Body of pancreas (tissue), 4 donors: ENCODE measurements around the gene TPK1. TPM values are rescaled to one million over a fixed set of nuclear protein-coding genes. Genes with fewer than 3 reads are reported as not detected.

Experiments
- ATAC-seq: fragments of 150-250 bp; one replicate; pipeline ENCODE4 v1.9.1; 2016
- DNase-seq, 4 donors: peaks; one replicate each; pipeline ENCODE4 v3.0.0-alpha.2; 2019
- H3K27ac ChIP-seq, 4 donors: fragments of 200-600 bp; sonication (generic); 1 replicate in 3 of 4; 2 replicates in 1 of 4; pipeline versions ENCODE4 v1.5.1 to v1.6.1; 2016 to 2019; ENCODE audit warnings: mild to moderate bottlenecking in 1 of 4, mixed read lengths in 1 of 4, moderate library complexity in 1 of 4
- H3K27me3 ChIP-seq, 2 donors: fragments of 200-600 bp; sonication (generic); one replicate each; pipeline ENCODE4 v1.6.0; 2016; ENCODE audit warnings: mild to moderate bottlenecking in 1 of 2
- H3K36me3 ChIP-seq, 2 donors: fragments of 200-600 bp; sonication (generic); replicated peaks in 1 of 2; 2 replicates each; pipeline ENCODE4 v1.5.1; 2016; ENCODE audit warnings: low read depth in 2 of 2; ENCODE audit not compliant: insufficient read depth in 1 of 2
- H3K4me1 ChIP-seq: fragments of 200-600 bp; sonication (generic); one replicate; pipeline ENCODE4 v1.6.0; 2016
- H3K4me3 ChIP-seq, 2 donors: fragments of 200-600 bp; sonication (generic); 1 replicate in 1 of 2; 2 replicates in 1 of 2; pipeline ENCODE4 v1.5.1; 2016 to 2019
- H3K9me3 ChIP-seq, 3 donors: fragments of 200-600 bp; sonication (generic); 1 replicate in 2 of 3; 2 replicates in 1 of 3; pipeline ENCODE4 v1.5.1; 2016
- CTCF ChIP-seq, 7 experiments: fragments of 450-650 bp in 4 of 7; fragments of 200-600 bp in 3 of 7; sonication (generic) in 3 of 7; IDR thresholded peaks; one replicate each; pipeline ENCODE4 v1.5.1; 2016 to 2019; ENCODE audit warnings: antibody characterized with exemption in 7 of 7
- POLR2A ChIP-seq, 3 donors: fragments of 450-650 bp; IDR thresholded peaks; one replicate each; pipeline ENCODE4 v1.6.1; 2016; ENCODE audit warnings: antibody characterized with exemption in 3 of 3, mild to moderate bottlenecking in 2 of 3
- WGBS, 2 donors: methylation state at CpG; one replicate each; pipeline ENCODE4 v1.1.5; 2017; 5-methylcytosine and 5-hydroxymethylcytosine counted together
- intact Hi-C: fragments of 100-400 bp; cut with DNase I; formaldehyde crosslinking; loops from one replicate; pipeline ENCODE4 v1.15.1; 2023
- total RNA-seq, 2 donors: library from RNA; depleted of rRNA; stranded (reverse); fragments of >200 nt; gene quantifications; one replicate each; pipeline ENCODE4 v1.1.0, GENCODE V29; 2016

Gene TPK1
- total RNA-seq, 2 donors from 2014 or later = 0.66 to 1.3 TPM

- Histone ChIP-seq H3K4me3 (no peak overlapping the region), H3K4me1 (no peaks in the 10 kb centered on the region), H3K36me3 (no peaks in the 10 kb centered on the region), H3K27ac (no peak overlapping the region), H3K9me3 (no peaks in the 10 kb centered on the region), H3K27me3 (no peaks in the 10 kb centered on the region)
- TF ChIP-seq CTCF (IDR thresholded peaks at IDR 0.05) (no peak), POLR2A (IDR thresholded peaks at IDR 0.05) (no peak)
- no peak for ATAC-seq
- intact Hi-C loops = no loop called here
- no peak for DNase-seq
These were observed 161.3 kb downstream of the TPK1 start for GRCh38 chr7:144674550-144674949.

DNA sequence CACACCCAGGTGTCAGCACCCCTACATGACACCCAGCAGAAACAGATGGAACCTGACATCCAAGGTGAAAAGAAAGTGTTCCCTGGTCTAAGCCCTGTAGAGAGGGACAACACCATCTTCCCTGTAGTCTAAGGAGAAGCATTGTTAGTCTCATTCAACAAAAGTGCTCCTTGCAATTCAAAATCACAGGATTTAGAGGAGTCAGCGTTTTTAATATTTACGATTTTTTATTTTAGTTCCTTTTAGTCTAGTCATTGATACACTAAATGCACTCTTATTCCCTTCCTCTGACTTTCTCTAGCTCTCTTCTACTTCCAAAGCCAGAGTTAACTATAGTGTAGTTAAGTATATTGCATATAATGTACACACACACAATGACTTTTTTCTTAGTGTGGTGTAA lies 163.0 kb downstream of the TPK1 start:
- Histone ChIP-seq H3K27ac (no peak overlapping the region), H3K4me1 (no peaks in the 10 kb centered on the region), H3K27me3 (no peaks in the 10 kb centered on the region), H3K9me3 (no peaks in the 10 kb centered on the region), H3K36me3 (no peaks in the 10 kb centered on the region), H3K4me3 (no peak overlapping the region)
- ATAC-seq = no peak
- WGBS, 2 donors = 74 to 79% methylated on average over 2 of the region's 2 CpGs
- intact Hi-C loops = no loop called here
- TF ChIP-seq POLR2A (IDR thresholded peaks at IDR 0.05) (no peak), CTCF (IDR thresholded peaks at IDR 0.05) (no peak)
- no peak for DNase-seq

GRCh38 chr7:144671429-144671828 lies 164.4 kb downstream of the TPK1 start:
- no peak for TF ChIP-seq CTCF (IDR thresholded peaks at IDR 0.05)
- no peak for TF ChIP-seq POLR2A (IDR thresholded peaks at IDR 0.05)
- 84 to 90% methylated on average over 4 of the region's 4 CpGs for WGBS, 2 donors

DNA sequence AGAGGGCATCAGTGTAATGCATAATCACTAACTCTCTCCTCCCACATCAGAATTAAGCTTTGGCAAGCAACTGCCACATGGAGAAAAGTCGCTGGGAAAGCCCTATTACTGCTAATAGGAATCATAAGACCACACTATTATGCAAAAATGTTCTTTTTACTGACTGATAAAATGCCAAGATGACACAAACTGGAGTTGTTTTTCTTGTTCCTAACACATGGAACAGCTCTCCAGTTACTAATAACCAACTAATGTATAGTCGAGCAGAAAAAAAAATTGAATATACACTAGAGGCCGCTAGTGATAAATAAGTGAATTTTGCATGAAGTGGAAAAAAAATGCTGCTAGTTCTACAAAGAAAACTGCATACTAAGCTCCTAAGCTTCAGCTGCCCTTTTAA lies 165.6 kb downstream of the TPK1 start:
- Histone ChIP-seq H3K4me3 (no peak overlapping the region), H3K4me1 (no peaks in the 10 kb centered on the region), H3K36me3 (no peaks in the 10 kb centered on the region), H3K27me3 (no peaks in the 10 kb centered on the region), H3K27ac (no peak overlapping the region), H3K9me3 (no peaks in the 10 kb centered on the region)
- ATAC-seq (no peak), DNase-seq (no peak)
- intact Hi-C loops = no loop called here
- TF ChIP-seq CTCF (IDR thresholded peaks at IDR 0.05) = no peak
- TF ChIP-seq POLR2A (IDR thresholded peaks at IDR 0.05) = no peak
- WGBS, 2 donors = 21 to 31% methylated on average over 3 of the region's 3 CpGs

More at GRCh38 chr7:144671429-144671828, 164.4 kb downstream of the TPK1 start:
- no peaks in the 10 kb centered on the region for H3K4me1 ChIP-seq
- ATAC-seq = no peak
- DNase-seq = no peak
- no peaks in the 10 kb centered on the region for H3K27me3 ChIP-seq
- H3K4me3 ChIP-seq = no peak overlapping the region
- H3K27ac ChIP-seq = no peak overlapping the region
- H3K9me3 ChIP-seq = no peaks in the 10 kb centered on the region
- no peaks in the 10 kb centered on the region for H3K36me3 ChIP-seq
- intact Hi-C loops = no loop called here

GRCh38 chr7:144668503-144668902 lies 167.3 kb downstream of the TPK1 start:
- DNase-seq (no peak), ATAC-seq (no peak)
- WGBS, 2 donors = 61 to 72% methylated on average over 1 of the region's 1 CpG
- Histone ChIP-seq H3K4me3 (no peak overlapping the region), H3K4me1 (no peaks in the 10 kb centered on the region), H3K36me3 (no peaks in the 10 kb centered on the region), H3K9me3 (no peaks in the 10 kb centered on the region), H3K27me3 (no peaks in the 10 kb centered on the region), H3K27ac (no peak overlapping the region)
- TF ChIP-seq CTCF (IDR thresholded peaks at IDR 0.05) (no peak), POLR2A (IDR thresholded peaks at IDR 0.05) (no peak)
- intact Hi-C loops = no loop called here
